Measurements from ENCODE around the gene TMEM131. TPM values are rescaled to one million over a fixed set of nuclear protein-coding genes. Genes with fewer than 3 reads are reported as not detected.

TMEM131 gene
- total RNA-seq, 4 donors from 2014 or later, result 24.1 to 44.6 (median 34.4) TPM

GRCh38 chr2:97991081-97991856 lies 4.5 kb downstream of the TMEM131 start:
- DNase-seq (ENCODE audit: low spot score) (no peak), ATAC-seq (ENCODE audit: low FRiP score) (no peak)
- TF ChIP-seq CTCF (IDR thresholded peaks at IDR 0.05), result no peak

- TF ChIP-seq CTCF (IDR thresholded peaks at IDR 0.05), result no peak
- ATAC-seq (ENCODE audit: low FRiP score) (no peak), DNase-seq (ENCODE audit: low spot score) (no peak)
These were observed 7.0 kb downstream of the TMEM131 start for GRCh38 chr2:97988722-97989121.

- TF ChIP-seq CTCF (IDR thresholded peaks at IDR 0.05), result no peak
- no peak for ATAC-seq (ENCODE audit: low FRiP score)
These were observed 9.8 kb downstream of the TMEM131 start for GRCh38 chr2:97985998-97986397.

GRCh38 chr2:97983698-97984097 lies 12.1 kb downstream of the TMEM131 start:
- ATAC-seq (ENCODE audit: low FRiP score) (no peak), DNase-seq (ENCODE audit: low spot score) (no peak)
- TF ChIP-seq CTCF (IDR thresholded peaks at IDR 0.05), result no peak

More at GRCh38 chr2:97985998-97986397, 9.8 kb downstream of the TMEM131 start:
- no peak for DNase-seq (ENCODE audit: low spot score)

GRCh38 chr2:97983134-97983533 lies 12.6 kb downstream of the TMEM131 start:
- ATAC-seq (ENCODE audit: low FRiP score), result no peak
- no peak for DNase-seq (ENCODE audit: low spot score)
- TF ChIP-seq CTCF (IDR thresholded peaks at IDR 0.05), result no peak

GRCh38 chr2:97982621-97983020 lies 13.1 kb downstream of the TMEM131 start:
- no peak for ATAC-seq (ENCODE audit: low FRiP score)
- TF ChIP-seq CTCF (IDR thresholded peaks at IDR 0.05), result no peak
- DNase-seq (ENCODE audit: low spot score), result no peak

GRCh38 chr2:97981961-97982360 lies 13.8 kb downstream of the TMEM131 start:
- DNase-seq (ENCODE audit: low spot score) (no peak), ATAC-seq (ENCODE audit: low FRiP score) (no peak)
- no peak for TF ChIP-seq CTCF (IDR thresholded peaks at IDR 0.05)

Data from omental fat pad (tissue), 4 donors.